CMK (cell line): ENCODE measurements around the gene AKAP4.

Experiments used
- DNase-seq: peaks from one replicate; pipeline ENCODE4 v3.0.0-alpha.2; 2010; ENCODE audit warnings: low read depth

AKAP4 gene, protein sequence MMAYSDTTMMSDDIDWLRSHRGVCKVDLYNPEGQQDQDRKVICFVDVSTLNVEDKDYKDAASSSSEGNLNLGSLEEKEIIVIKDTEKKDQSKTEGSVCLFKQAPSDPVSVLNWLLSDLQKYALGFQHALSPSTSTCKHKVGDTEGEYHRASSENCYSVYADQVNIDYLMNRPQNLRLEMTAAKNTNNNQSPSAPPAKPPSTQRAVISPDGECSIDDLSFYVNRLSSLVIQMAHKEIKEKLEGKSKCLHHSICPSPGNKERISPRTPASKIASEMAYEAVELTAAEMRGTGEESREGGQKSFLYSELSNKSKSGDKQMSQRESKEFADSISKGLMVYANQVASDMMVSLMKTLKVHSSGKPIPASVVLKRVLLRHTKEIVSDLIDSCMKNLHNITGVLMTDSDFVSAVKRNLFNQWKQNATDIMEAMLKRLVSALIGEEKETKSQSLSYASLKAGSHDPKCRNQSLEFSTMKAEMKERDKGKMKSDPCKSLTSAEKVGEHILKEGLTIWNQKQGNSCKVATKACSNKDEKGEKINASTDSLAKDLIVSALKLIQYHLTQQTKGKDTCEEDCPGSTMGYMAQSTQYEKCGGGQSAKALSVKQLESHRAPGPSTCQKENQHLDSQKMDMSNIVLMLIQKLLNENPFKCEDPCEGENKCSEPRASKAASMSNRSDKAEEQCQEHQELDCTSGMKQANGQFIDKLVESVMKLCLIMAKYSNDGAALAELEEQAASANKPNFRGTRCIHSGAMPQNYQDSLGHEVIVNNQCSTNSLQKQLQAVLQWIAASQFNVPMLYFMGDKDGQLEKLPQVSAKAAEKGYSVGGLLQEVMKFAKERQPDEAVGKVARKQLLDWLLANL

GRCh38 chrX:50200907-50201306 lies at the start of gene AKAP4:
TSS of gene AKAP4 (minus strand) at chrX:50201007. CDS start at chrX:50200889, 118 bp downstream.
- no peak for DNase-seq

GRCh38 chrX:50211510-50211909 lies 10.7 kb upstream of the AKAP4 start:
- DNase-seq = no peak

DNA sequence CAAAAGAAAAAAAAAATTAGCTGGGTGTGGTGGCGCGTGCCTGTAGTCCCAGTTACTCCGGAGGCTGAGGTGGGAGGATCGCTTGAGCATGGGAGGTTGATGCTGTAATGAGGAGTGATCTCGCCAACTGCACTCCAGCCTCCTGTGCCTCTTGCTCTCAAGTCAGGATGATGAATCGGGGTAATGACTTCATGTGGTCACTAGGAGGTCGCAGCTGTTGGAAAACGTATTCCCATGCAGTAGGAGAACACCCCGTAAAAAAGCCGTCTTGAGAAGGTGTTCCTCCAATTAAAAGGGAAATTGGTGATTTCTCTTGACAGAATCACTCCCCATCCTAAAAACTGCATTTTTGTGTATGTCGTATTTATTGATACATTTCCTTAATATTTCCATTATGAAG lies 5.9 kb upstream of the AKAP4 start:
- DNase-seq = no peak

DNA sequence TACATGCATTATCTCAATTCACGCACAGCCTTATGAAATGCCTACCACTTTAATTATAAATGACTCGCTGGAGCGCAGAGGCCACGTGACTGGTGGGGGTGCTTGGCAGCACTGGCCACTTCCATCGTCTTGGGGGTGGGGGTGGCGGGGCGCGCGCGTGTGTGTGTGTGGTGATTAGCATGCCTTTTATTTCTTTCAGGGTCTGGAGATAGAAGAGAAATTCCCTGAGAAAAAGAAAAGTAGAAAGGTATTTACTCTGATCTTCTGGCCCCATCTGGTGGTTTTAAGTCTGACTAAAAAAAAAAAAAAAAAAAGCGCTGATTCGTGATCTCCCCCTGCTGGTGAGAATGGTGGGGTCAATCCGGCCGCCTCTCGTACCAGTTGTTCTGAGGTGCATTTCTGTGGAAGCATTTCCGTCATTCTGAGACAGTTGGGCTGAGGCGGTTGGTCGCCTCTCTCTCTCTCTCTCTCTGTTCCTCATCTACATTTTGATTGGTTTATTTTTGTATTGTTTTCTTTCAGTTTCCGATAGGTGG lies 3.6 kb upstream of the AKAP4 start, which contains the start of gene CCNB3:
Gene CCNB3 (plus strand): TSS at position 402 of the 536 bp plus-strand sequence. CDS start 80,399 bp downstream, outside the sequence.
- DNase-seq = peak; percentile 41

GRCh38 chrX:50202539-50202938 lies 1.7 kb upstream of the AKAP4 start:
- no peak for DNase-seq

DNA sequence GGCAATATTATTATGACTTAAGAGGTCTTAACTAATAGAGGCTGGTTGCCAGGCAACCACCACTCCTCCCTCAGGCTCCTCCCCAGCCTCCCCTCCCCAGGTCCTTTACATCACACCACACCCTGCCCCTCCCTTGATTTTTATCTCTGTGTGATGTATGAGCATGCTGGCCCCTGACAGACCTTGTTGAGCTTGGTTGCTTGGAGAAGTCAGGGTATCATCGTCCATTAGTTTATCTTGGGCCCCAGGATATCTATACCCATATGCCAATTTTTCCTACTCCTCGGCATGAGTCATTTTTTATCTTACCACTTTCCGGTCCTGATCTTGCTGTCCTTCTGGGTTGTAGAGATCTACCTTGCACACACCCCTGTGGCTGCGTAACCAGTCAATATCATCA lies 2.5 kb downstream of the AKAP4 start:
- peak; percentile 95 for DNase-seq

- no peak for DNase-seq
Measured at GRCh38 chrX:50188859-50189600, 11.8 kb downstream of the AKAP4 start.

- no peak for DNase-seq
Measured at GRCh38 chrX:50183891-50184290, 16.9 kb downstream of the AKAP4 start.

DNA sequence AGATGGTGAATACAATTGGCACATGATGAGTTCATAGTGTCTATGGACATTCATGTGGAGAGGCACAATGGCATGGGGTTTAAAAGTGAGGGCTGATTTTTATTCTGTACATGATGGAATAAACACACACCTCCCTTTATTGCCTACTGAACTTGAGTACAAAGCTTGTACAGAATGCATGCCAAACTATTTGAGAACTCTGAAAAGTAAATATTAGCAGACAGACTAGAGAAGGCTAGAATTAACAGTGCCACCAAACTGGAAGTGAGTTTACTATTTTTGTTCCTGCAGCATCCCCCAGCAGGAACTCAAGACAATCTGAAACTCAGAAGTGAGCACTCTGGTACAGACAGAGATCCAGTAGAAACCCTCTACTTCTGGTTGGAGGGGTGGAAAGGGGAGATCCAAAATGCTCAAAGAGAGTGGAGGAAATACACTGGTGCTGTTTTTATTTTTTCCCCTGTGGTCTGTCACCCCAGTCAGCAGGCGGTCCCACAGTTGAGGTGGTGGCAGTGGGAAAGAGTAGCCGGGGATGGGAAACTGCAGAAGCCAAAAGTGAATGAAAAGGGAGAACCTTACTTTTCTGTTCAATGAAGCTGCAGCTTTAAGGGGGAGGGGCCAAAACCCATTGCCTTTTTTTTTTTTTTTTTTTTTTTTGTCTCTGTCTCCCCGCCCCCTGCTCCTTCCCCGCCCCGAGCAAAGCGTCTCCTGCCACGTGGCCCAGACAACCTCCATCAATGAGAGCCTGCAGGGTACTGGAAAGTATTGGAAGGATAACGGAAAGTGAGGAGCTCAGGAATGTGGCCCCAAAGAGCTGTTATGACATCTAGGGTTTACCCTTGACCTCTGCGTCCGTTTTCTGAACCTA lies 20.5 kb downstream of the AKAP4 start:
- no peak for DNase-seq

DNA sequence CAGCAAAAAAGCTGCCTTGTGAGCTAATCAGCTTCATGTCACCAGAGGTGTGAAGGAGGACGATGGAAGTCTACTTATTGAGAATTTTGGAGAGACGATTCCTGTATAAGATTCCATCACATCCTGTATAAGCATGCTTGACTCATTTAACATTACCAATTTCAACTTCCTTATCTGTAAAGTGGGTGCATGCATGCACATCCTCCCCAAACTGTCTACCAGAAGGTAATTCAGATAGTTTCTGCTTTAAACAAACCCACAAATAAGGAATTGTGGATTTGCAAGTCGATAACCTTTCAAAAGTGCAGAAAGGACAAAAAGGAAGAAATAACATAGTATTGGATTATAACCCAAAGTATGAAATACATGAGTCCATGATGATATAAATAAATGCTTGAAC lies 31.1 kb downstream of the AKAP4 start:
- DNase-seq = no peak

- no peak for DNase-seq
Measured at GRCh38 chrX:50168241-50168687, 32.5 kb downstream of the AKAP4 start.

- no peak for DNase-seq
Measured at GRCh38 chrX:50167366-50167765, 33.4 kb downstream of the AKAP4 start.

DNA sequence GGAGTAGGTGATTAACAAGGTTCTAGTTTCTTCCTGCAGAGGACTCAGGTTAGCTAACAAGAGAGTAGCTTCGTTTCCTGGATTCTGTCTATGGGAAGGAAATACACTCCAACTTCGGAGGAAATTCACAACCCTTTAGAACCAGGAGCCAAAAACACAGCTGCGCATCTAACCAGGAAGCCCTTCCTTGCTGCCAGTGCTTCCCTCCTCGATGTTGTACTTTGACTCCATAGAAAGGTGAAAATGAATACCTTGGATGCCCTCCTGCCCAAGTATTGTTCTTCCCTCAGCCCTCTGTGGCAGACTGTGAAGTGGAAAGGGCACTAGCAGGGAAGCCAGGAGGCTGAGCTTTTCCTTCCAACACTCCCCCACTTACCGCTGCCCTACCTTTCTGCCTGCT lies 35.1 kb downstream of the AKAP4 start:
- no peak for DNase-seq

GRCh38 chrX:50161127-50161526 lies 39.7 kb downstream of the AKAP4 start:
- DNase-seq = no peak

DNA sequence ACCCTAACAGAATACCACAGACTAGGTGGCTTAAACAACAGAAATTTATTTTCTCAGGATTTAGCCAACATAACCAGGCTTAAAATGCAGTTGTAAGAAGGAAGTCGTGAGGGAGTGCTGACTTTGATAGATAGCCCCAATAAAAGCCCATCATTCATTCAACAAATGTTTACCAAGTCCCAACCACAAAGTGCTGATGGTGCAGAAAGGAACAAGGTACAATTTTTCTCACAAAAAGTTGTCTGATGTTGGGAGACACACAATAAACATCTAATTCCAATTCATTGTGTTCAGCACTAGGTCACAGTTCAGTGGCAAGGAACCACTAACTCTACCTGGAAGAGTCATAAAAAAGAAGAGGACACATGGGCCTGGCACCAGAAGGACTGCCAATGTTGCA lies 42.2 kb downstream of the AKAP4 start:
- DNase-seq = no peak

- no peak for DNase-seq
Measured at GRCh38 chrX:50157545-50158135, 43.2 kb downstream of the AKAP4 start.

DNA sequence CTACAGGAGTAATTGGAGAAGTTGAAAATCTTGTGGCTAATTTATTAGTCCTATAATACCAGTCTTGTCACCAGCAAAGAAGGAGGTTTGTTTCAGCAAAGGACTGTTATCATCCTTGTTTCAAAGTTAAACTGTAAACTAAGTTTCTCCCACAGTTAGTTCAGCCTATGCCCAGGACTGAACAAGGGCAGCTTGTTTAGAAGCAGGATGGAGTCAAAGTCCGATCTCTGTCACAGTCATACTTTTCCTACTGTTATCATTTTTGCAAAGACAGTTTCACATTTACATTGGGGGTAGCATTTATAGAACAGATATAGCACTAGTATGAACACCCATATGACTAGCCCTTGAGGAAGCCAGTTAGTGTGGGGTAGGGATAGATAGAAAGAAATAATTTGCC lies 46.4 kb downstream of the AKAP4 start:
- no peak for DNase-seq

DNA sequence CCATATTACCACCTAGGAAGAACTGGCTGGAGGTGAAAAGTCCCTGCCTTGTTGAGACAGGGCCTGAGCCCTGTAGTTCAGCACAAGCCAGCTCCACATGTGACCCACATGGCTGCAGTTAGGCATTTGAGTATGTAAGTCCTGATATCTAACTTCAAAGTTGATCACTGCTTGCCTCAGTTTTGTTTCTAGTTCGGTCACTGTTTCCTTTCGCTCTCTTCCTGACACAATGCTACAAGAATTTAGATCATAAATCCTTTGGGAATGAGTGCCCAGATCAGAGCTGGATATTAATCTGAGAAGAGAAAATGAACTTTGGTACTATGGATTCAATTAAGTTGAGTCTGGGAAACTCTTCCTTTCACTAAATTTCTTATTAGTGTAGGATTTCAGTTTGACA lies 48.4 kb downstream of the AKAP4 start:
- DNase-seq = no peak

DNA sequence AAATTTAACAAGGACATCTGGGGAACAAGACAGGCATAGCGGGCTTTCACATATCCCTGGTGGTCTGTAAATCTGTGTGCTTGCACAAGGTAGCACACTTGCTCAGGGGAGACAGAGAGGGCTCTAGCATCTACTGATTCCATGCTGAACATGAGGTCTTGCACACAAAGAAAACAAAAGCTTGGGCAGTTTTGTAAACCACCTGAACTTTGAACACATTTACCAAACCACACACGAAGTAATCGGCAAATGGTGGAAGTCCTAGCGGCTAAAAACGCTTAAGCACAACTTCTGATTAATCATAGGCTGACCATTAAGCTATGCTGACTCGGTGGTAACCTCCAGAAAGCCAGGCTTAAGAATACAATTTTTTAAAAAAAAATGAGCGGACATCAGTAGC lies 52.8 kb downstream of the AKAP4 start:
- DNase-seq = no peak
